H1 (cell line): ENCODE measurements around the gene LRRC27. TPM values are rescaled to one million over a fixed set of nuclear protein-coding genes. Genes with fewer than 3 reads are reported as not detected.
A peak's percentile ranks its signal among the peaks of the same experiment; 100 is the strongest.

Experiments
- CTCF ChIA-PET: fragments of 300-600 bp; sonication (Branson Sonifier 250); formaldehyde crosslinking; loops from one replicate; lab custom pipeline; 2021; ENCODE audit not compliant: partially characterized antibody; lab: Charles Lee
- POLR2A ChIA-PET: fragments of 300-600 bp; sonication (Branson Sonifier 250); formaldehyde crosslinking; loops from one replicate; lab custom pipeline; 2021; ENCODE audit warnings: inconsistent platforms; ENCODE audit not compliant: partially characterized antibody; lab: Charles Lee
- DNase-seq, 2 experiments: peaks; one replicate each; pipeline versions ENCODE4 v3.0.0 to v3.0.0-alpha.2; 2010 to 2022; ENCODE audit warnings: low spot score in 2 of 2, low read depth in 1 of 2, mixed read lengths in 1 of 2
- FAIRE-seq: peaks from 2 replicates; lab custom pipeline; 2011; peaks lifted over from hg19 to GRCh38; lab: Jason Lieb, UNC
- H2AFZ ChIP-seq: 2 replicates; pipeline ENCODE4 v1.8.1; 2012; ENCODE audit warnings: low read length, inconsistent platforms
- H2AK5ac ChIP-seq: 2 replicates; pipeline ENCODE4 v1.6.1; 2013; ENCODE audit warnings: low read depth, low read length
- H2BK120ac ChIP-seq: replicated peaks from 2 replicates; pipeline ENCODE3; 2013; ENCODE audit warnings: low read depth, low read length, inconsistent platforms
- H2BK12ac ChIP-seq: 2 replicates; pipeline ENCODE4 v1.6.1; 2013; ENCODE audit warnings: low read depth, low read length
- H2BK15ac ChIP-seq: 2 replicates; pipeline ENCODE4 v1.6.1; 2013; ENCODE audit warnings: low read length
- H2BK20ac ChIP-seq: 2 replicates; pipeline ENCODE4 v1.6.1; 2013; ENCODE audit warnings: low read length
- H2BK5ac ChIP-seq: 2 replicates; pipeline ENCODE4 v1.6.1; 2013; ENCODE audit warnings: low read depth, low read length
- H3K14ac ChIP-seq: 2 replicates; pipeline ENCODE4 v1.6.1; 2013; ENCODE audit warnings: inconsistent platforms; ENCODE audit not compliant: insufficient read length
- H3K18ac ChIP-seq: 2 replicates; pipeline ENCODE4 v1.6.1; 2013; ENCODE audit warnings: low read length; ENCODE audit errors: extremely low read depth
- H3K23ac ChIP-seq: 2 replicates; pipeline ENCODE4 v1.6.1; 2013; ENCODE audit warnings: inconsistent platforms; ENCODE audit not compliant: insufficient read length
- H3K23me2 ChIP-seq: 2 replicates; pipeline ENCODE4 v1.6.1; 2013; ENCODE audit warnings: low read depth, low read length
- H3K27ac ChIP-seq: 2 replicates; pipeline ENCODE4 v1.6.1; 2011; ENCODE audit warnings: low read depth, low read length, inconsistent platforms
- H3K27me3 ChIP-seq, 4 experiments: replicated peaks in 1 of 4; 1 replicate in 1 of 4; 2 replicates in 3 of 4; pipeline versions ENCODE4 v1.6.1 to v1.8.1; 2011 to 2013; ENCODE audit warnings: low read length in 3 of 4, mild to moderate bottlenecking in 3 of 4, inconsistent platforms in 2 of 4, mixed read lengths in 2 of 4, moderate library complexity in 1 of 4; ENCODE audit not compliant: control insufficient read depth in 3 of 4, insufficient read depth in 3 of 4; ENCODE audit errors: extremely low read depth in 1 of 4
- H3K36me3 ChIP-seq, 4 experiments: 2 replicates each; pipeline versions ENCODE4 v1.6.1 to v1.8.1; 2011 to 2013; ENCODE audit warnings: mild to moderate bottlenecking in 4 of 4, low read length in 3 of 4, moderate library complexity in 2 of 4, control low read depth in 1 of 4, inconsistent platforms in 1 of 4; ENCODE audit not compliant: insufficient read depth in 4 of 4, control insufficient read depth in 2 of 4
- H3K4ac ChIP-seq: replicated peaks from 2 replicates; pipeline ENCODE3; 2013; ENCODE audit warnings: low read length, low read depth, mixed read lengths, inconsistent platforms; ENCODE audit not compliant: insufficient read length
- H3K4me1 ChIP-seq, 4 experiments: replicated peaks in 1 of 4; 1 replicate in 1 of 4; 2 replicates in 3 of 4; pipeline versions ENCODE4 v1.6.1 to v1.8.1; 2011 to 2013; ENCODE audit warnings: low read length in 3 of 4, inconsistent platforms in 2 of 4, mixed read lengths in 1 of 4; ENCODE audit not compliant: insufficient read depth in 4 of 4, control insufficient read depth in 3 of 4
- H3K4me2 ChIP-seq, 2 experiments: 2 replicates each; pipeline versions ENCODE4 v1.6.1 to v1.8.1; 2011 to 2013; ENCODE audit warnings: low read depth in 2 of 2, low read length in 2 of 2, control low read depth in 1 of 2, inconsistent platforms in 1 of 2, mild to moderate bottlenecking in 1 of 2; ENCODE audit not compliant: insufficient read depth in 1 of 2
- H3K4me3 ChIP-seq, 4 experiments: fragments of 200-600, 300-600 bp in 1 of 4; sonication (generic), shearing (Covaris generic), sonication (Bioruptor Twin) in 1 of 4; 2 replicates each; pipeline versions ENCODE4 v1.5.1 to v1.8.1; 2011 to 2016; ENCODE audit warnings: low read length in 4 of 4, low read depth in 3 of 4, control low read depth in 2 of 4, inconsistent platforms in 2 of 4, mild to moderate bottlenecking in 2 of 4, mixed read lengths in 1 of 4, moderate library complexity in 1 of 4; ENCODE audit not compliant: insufficient read depth in 2 of 4; ENCODE audit errors: extremely low read depth in 1 of 4
- H3K56ac ChIP-seq: replicated peaks from 2 replicates; pipeline ENCODE3; 2013; ENCODE audit warnings: low read depth, mild to moderate bottlenecking, mixed read lengths, low read length, inconsistent platforms; ENCODE audit not compliant: insufficient read length
- H3K79me1 ChIP-seq: 2 replicates; pipeline ENCODE4 v1.6.1; 2013; ENCODE audit warnings: low read depth, low read length, control low read depth
- H3K79me2 ChIP-seq, 2 experiments: 2 replicates each; pipeline versions ENCODE4 v1.6.1 to v1.8.1; 2012 to 2013; ENCODE audit warnings: low read length in 2 of 2, mild to moderate bottlenecking in 2 of 2, inconsistent platforms in 1 of 2; ENCODE audit not compliant: insufficient read depth in 2 of 2, control insufficient read depth in 1 of 2
- H3K9ac ChIP-seq, 4 experiments: replicated peaks in 1 of 4; 1 replicate in 1 of 4; 2 replicates in 3 of 4; pipeline versions ENCODE4 v1.6.1 to v1.8.1; 2011 to 2013; ENCODE audit warnings: low read depth in 3 of 4, low read length in 3 of 4, control low read depth in 2 of 4, mild to moderate bottlenecking in 2 of 4, moderate library complexity in 2 of 4, inconsistent platforms in 1 of 4; ENCODE audit errors: extremely low read depth in 1 of 4
- H3K9me3 ChIP-seq, 2 experiments: 2 replicates each; pipeline versions ENCODE4 v1.6.1 to v1.8.1; 2012 to 2013; ENCODE audit warnings: mild to moderate bottlenecking in 2 of 2, moderate library complexity in 2 of 2, control low read depth in 1 of 2, inconsistent platforms in 1 of 2, low read depth in 1 of 2, low read length in 1 of 2, mixed read lengths in 1 of 2; ENCODE audit not compliant: insufficient read depth in 2 of 2
- H4K20me1 ChIP-seq, 2 experiments: replicated peaks in 1 of 2; 2 replicates each; pipeline versions ENCODE3 to v1.8.1; 2011 to 2013; ENCODE audit warnings: inconsistent platforms in 2 of 2, low read length in 2 of 2, mild to moderate bottlenecking in 1 of 2; ENCODE audit not compliant: insufficient read depth in 2 of 2, control insufficient read depth in 1 of 2
- H4K5ac ChIP-seq: 2 replicates; pipeline ENCODE4 v1.6.1; 2013; ENCODE audit warnings: low read length, low read depth, mixed read lengths, inconsistent platforms; ENCODE audit not compliant: insufficient read length
- H4K8ac ChIP-seq: 2 replicates; pipeline ENCODE4 v1.8.0; 2013; ENCODE audit warnings: mild to moderate bottlenecking, moderate library complexity, low read length, inconsistent platforms; ENCODE audit not compliant: insufficient read depth; ENCODE audit errors: extremely low read depth
- H4K91ac ChIP-seq: replicated peaks from 2 replicates; pipeline ENCODE3; 2013; ENCODE audit warnings: low read length, mixed read lengths, inconsistent platforms; ENCODE audit not compliant: insufficient read length
- BRCA1 ChIP-seq: IDR thresholded peaks from 2 replicates; pipeline ENCODE4 v1.6.1; 2012; ENCODE audit warnings: low read depth, low read length, improper control_type of control experiment
- CBX5 ChIP-seq: fragments of 300-800, 300-1000 bp; sonication (generic); IDR thresholded peaks from 2 replicates; pipeline ENCODE4 v1.7.1; 2016; ENCODE audit warnings: antibody characterized with exemption, low read length, low read depth
- CHD1 ChIP-seq: IDR thresholded peaks from 2 replicates; pipeline ENCODE4 v1.6.1; 2012; ENCODE audit warnings: low read depth, low read length, improper control_type of control experiment
- EZH2 ChIP-seq: fragments of 200-600 bp; sonication (generic); IDR thresholded peaks from 2 replicates; pipeline ENCODE4 v1.7.1; 2012; ENCODE audit warnings: low read depth, mild to moderate bottlenecking, moderate library complexity, low read length, inconsistent platforms; ENCODE audit not compliant: severe bottlenecking
- POLR2AphosphoS5 ChIP-seq: IDR thresholded peaks from 2 replicates; pipeline ENCODE4 v1.6.1; 2011; ENCODE audit warnings: low read depth, low read length
- RAD21 ChIP-seq, 2 experiments: IDR thresholded peaks in 1 of 2; conservative IDR thresholded peaks in 1 of 2; 2 replicates each; pipeline ENCODE4 v1.6.1; 2011; ENCODE audit warnings: low read depth in 2 of 2, low read length in 2 of 2, improper control_type of control experiment in 1 of 2, inconsistent platforms in 1 of 2, mild to moderate bottlenecking in 1 of 2, moderate library complexity in 1 of 2
- SIRT6 ChIP-seq: IDR thresholded peaks from one replicate; pipeline ENCODE4 v1.7.1; 2012; ENCODE audit warnings: low read length, inconsistent platforms
- TEAD4 ChIP-seq: IDR thresholded peaks from 2 replicates; pipeline ENCODE4 v1.6.1; 2012; ENCODE audit warnings: low read depth, low read length, inconsistent platforms, mixed read lengths
- WGBS, 2 experiments: shearing (Covaris generic) in 1 of 2; methylation state at CpG; one replicate each; pipeline versions ENCODE4 v1.1.6 to v1.1.7; 2013 to 2015; ENCODE audit warnings: low lambda C conversion rate in 2 of 2, mixed read lengths in 2 of 2, inconsistent platforms in 1 of 2, low coverage in 1 of 2, missing lambda C conversion rate in 1 of 2; ENCODE audit not compliant: insufficient replicate concordance in 2 of 2, insufficient coverage in 1 of 2, insufficient read length in 1 of 2; ENCODE audit errors: extremely low coverage in 1 of 2, missing lambda C conversion rate in 1 of 2; 5-methylcytosine and 5-hydroxymethylcytosine counted together
- polyA plus RNA-seq, 7 experiments: library from polyadenylated mRNA; depleted of rRNA in 3 of 7; stranded (reverse) in 5 of 7; unstranded in 2 of 7; fragments of >200 nt in 5 of 7; fragments of 200-250 nt in 2 of 7; gene quantifications; 1 replicate in 5 of 7; 2 replicates in 1 of 7; 4 replicates in 1 of 7; pipeline versions ENCODE4 v1.2.1 to v1.2.3, GENCODE V29; 2011 to 2013; ENCODE audit warnings: missing spikeins in 2 of 7, mixed read lengths in 2 of 7
- total RNA-seq: library from RNA; stranded (reverse); fragmentation: NEBNext Ultra II Directional; extraction: Animal tissue kit (Norgen Biotek cat#: 25700); gene quantifications from 2 replicates; pipeline ENCODE4 v1.2.1, GENCODE V29; 2021
- TF ChIP-seq, protein P1 (sequence below): IDR thresholded peaks from 2 replicates; pipeline ENCODE4 v1.6.1; 2011; ENCODE audit warnings: low read length, improper control_type of control experiment
- TF ChIP-seq, protein P2 (sequence below): IDR thresholded peaks from 2 replicates; pipeline ENCODE4 v1.6.1; 2011; ENCODE audit warnings: low read depth, mild to moderate bottlenecking, low read length; ENCODE audit not compliant: insufficient read depth

Gene LRRC27
- total and polyA plus RNA-seq, 2 of the 8 experiments (the other 6 are each of a cell fraction or from before 2014, with no cell fraction given): 1.2 to 3.8 TPM

DNA sequence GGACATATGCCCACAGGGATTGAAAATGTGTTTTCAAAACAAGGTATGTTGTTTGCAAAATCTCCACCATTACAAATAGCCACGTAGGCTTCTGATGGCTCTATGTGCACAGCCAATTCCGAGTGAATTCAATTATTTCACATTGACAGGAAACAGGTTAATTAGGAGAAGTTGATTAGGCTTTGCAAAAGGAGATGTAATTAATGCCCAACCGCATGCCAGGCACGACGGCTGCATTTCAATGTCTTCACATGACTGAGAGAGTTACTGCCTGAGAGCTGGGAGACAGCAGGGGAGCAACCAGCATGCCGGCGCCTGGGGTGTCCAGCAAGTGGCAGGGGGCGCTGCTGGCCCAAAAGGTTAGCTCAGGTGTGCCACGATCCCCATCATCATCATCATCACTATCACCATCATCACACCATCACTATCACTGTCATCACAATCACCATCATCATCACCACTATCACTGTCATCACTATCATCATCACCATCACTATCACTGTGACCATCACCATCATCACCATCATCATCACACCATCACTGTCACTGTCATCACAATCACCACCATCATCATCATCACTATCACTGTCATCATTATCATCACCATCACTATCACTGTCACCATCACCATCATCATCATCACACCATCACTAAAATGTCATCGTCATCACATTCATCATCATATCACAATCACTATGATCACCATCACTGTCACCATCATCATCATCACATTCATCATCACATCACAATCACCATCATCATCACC, 95.2 kb downstream of the LRRC27 start:
- H3K4me2 ChIP-seq: no peak overlapping the region
- H3K79me2 ChIP-seq: no peaks in the 10 kb centered on the region
- no peak for DNase-seq
- no peak overlapping the region for H3K14ac ChIP-seq
- peak overlapping the region; percentile 60; the same call in 1 of the 2 replicates for H2AK5ac ChIP-seq
- 89 to 100% methylated on average over 1 to 10 of the region's 10 CpGs for WGBS, 2 experiments
- no peak overlapping the region for H2BK15ac ChIP-seq
- H2BK5ac ChIP-seq: no peak overlapping the region
- H3K27me3 ChIP-seq: no peaks in the 10 kb centered on the region
- no peak overlapping the region for H4K8ac ChIP-seq
- peaks cover 11% of the 10 kb centered on the region; the same call in 1 of the 2 replicates for H3K23me2 ChIP-seq
- 0 out of 2 replicates have a peak, but pooled peaks cover 5% of the 10 kb centered on the region for H3K79me1 ChIP-seq
- peaks cover 0 to 11% (median 1%) of the 10 kb centered on the region in 4 experiments; a peak in 4 of 7 replicates for H3K4me1 ChIP-seq
- H2BK20ac ChIP-seq: no peak overlapping the region
- H4K91ac ChIP-seq: no peak overlapping the region
- H2BK12ac ChIP-seq: no peak overlapping the region
- H4K5ac ChIP-seq: no peak overlapping the region
- POLR2A ChIA-PET: interaction anchor here (1.3 kb wide), 1 partner anchor 10 kb away, joined by 4 read pairs; no protein-coding TSS in a partner anchor
- CTCF ChIA-PET: interaction anchor here (1.2 kb wide), 1 partner anchor 25 kb away, joined by 3 read pairs; no protein-coding TSS in a partner anchor
- no peak overlapping the region for H3K4ac ChIP-seq
- H3K9ac ChIP-seq: no peak overlapping the region
- H3K4me3 ChIP-seq: no peak overlapping the region
- no peak overlapping the region for H3K23ac ChIP-seq
- H3K27ac ChIP-seq: no peak overlapping the region
- H4K20me1 ChIP-seq: peaks cover 0 to 17% of the 10 kb centered on the region in 2 experiments
- no peak overlapping the region for H3K18ac ChIP-seq
- H3K56ac ChIP-seq: peak overlapping the region; percentile 37
- H3K36me3 ChIP-seq: no peaks in the 10 kb centered on the region; a peak in 1 of 8 replicates
- no peak overlapping the region for H2AFZ ChIP-seq
- H3K9me3 ChIP-seq: peaks cover 0 to 5% of the 10 kb centered on the region in 2 experiments; a peak in 1 of 4 replicates
- H2BK120ac ChIP-seq: no peak overlapping the region
- no peak for FAIRE-seq
- TF ChIP-seq, protein P1, sequence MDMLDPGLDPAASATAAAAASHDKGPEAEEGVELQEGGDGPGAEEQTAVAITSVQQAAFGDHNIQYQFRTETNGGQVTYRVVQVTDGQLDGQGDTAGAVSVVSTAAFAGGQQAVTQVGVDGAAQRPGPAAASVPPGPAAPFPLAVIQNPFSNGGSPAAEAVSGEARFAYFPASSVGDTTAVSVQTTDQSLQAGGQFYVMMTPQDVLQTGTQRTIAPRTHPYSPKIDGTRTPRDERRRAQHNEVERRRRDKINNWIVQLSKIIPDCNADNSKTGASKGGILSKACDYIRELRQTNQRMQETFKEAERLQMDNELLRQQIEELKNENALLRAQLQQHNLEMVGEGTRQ: no peak
- TF ChIP-seq POLR2AphosphoS5 (no peak), EZH2 (no peak), RAD21 (IDR thresholded peaks at IDR 0.05 in 1 of 2, conservative IDR thresholded peaks at IDR 0.05 in 1 of 2; ENCODE audit: low read depth in 2 of 2, low read length in 2 of 2) (no peak), CHD1 (no peak), BRCA1 (no peak), CBX5 (no peak), SIRT6 (no peak), TEAD4 (no peak)
- TF ChIP-seq, protein P2, sequence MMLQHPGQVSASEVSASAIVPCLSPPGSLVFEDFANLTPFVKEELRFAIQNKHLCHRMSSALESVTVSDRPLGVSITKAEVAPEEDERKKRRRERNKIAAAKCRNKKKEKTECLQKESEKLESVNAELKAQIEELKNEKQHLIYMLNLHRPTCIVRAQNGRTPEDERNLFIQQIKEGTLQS: no peak
